Bone marrow (tissue), 2 donors: ENCODE measurements around the gene DNER.
A peak's percentile ranks its signal among the peaks of the same experiment; 100 is the strongest.
"Not testable (repeated sequence)": the region's sequence is repeated elsewhere in the genome, so short reads cannot be mapped to it uniquely, and the experiment has no call there.

ENCODE experiments used
- DNase-seq, 2 donors: peaks; one replicate each; lab custom pipeline; 2025; lab: John Stamatoyannopoulos, UW

Gene DNER

GRCh38 chr2:229715895-229716507 is 1.6 kb upstream of the DNER start:
- peak in 1 of 2 donors; percentile 15 for DNase-seq

GRCh38 chr2:229714736-229715541 is 584 bp upstream of the DNER start:
- DNase-seq, result peak in 1 of 2 donors; percentile 13

DNA sequence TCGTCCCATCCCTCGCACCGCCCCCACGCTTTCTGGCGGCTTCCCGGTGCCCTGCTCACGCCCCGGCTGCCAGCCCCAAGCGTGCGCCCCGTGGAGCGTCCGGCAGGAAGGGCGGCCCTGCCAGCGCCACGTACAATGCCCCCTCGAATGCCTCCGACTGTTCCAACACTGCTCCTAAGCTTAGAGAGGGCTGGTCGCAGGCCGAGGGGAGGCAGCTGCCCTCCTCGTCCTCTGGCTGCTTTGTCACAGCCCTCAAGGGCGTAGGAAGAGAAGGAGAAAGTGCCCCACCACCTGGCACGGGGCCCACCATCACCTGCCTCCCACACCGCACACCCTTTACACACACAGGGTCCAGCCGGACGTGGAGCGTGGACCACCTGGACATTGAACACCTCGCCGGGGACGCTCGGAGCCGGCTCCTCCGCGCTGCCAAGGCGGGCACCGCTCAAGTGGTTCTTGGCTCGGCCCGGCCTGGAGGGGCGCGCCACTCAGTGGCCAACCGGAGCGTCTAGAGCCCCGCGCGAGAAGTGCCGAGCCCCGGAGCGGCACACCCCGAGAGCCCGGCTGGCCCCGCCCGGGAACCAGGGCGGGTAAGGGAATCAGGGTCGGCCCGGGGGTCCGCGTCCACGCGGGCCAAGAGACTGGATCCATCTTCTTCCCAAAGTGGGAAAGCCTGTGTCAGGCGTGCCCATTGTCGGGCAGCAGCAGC is 830 bp downstream of the DNER start:
- DNase-seq, result no peak

GRCh38 chr2:229712136-229712535 is 2.2 kb downstream of the DNER start:
- no peak for DNase-seq

GRCh38 chr2:229708335-229708734 is 6.0 kb downstream of the DNER start:
- no peak for DNase-seq

- DNase-seq, result no peak
Observed at GRCh38 chr2:229703909-229704630, 10.3 kb downstream of the DNER start.

DNA sequence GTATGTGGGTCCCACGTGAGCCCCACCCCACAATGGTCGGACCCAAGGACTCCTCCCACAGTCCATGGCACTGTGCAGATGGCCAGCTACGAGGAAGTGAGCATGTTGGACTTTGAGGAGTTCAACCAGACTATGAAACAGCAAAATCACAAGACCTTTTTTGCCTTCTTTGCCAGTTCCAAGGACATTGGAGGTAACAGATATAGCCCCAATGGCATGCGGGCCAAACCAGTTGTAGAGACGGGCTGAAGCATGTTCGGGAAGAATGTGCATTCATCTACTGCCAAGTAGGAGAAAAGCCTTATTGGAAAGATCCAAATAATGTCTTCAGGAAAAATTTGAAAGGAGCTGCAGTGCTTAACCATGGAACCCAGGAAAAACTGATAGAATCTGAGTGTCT is 12.6 kb downstream of the DNER start:
- no peak for DNase-seq

DNA sequence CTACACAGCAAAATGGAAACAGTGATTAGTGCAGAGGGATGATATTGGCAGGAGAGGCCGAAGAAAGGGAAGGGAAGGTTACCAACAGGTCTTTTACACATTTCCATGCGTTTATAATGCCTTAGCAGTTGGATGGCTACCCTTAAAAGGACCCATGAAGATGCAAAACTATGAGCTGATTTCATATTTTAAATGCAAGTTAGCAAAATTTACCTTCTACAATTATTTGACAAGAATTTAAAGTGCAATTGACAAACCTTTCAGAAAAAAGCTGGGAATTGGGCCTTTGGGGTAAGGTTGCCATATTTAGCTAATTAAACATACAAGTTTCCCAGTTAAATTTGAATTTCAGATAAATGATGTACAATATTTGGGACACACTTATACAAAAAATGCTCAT is 13.3 kb downstream of the DNER start:
- DNase-seq, result no peak

- DNase-seq, result no peak
Observed at GRCh38 chr2:229695961-229696360, 18.4 kb downstream of the DNER start.

- not testable (repeated sequence) for DNase-seq
Observed at GRCh38 chr2:229693845-229694244, 20.5 kb downstream of the DNER start.

DNA sequence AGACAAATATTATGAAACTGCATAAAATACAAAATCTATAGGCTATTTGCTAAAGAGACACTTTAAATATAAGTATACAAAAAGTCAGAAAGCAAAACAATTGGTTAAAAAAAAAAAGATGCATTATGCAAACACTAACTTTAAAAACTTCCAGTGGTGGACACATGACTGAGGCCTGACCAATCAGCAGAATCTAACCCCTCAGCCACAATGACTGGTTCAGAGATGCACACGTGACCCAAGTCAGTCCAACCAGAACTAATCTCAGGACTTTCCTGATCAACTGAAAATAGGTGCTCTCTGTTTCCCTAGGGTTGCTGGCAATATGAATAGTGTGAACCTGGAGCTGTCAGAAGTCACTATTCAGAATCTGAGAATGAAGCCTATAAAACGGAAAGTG is 22.7 kb downstream of the DNER start:
- DNase-seq, result no peak

DNA sequence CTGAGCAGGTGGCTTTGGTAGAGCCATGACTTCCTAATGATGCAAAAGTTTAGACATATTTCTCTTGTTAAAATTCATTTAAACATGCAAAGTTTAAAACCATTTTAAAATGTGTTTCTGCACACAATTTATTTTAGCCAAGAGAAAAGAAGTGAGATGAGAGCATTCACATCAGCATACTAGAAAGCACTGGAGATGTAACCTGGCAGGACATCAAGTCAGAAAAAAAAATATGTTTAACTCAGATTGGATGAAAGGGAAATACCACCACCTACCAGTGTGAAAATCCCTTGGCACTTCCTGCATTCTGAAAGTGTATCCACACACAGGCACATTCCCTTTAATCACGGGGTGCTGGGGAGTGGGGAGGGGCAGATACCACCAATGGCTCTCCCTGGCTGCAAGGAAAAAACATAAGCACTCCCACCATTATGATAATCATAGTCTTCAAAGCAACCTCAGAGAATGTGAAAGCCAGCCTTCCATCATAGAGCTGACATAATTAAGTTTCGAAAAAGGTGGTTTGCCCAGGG is 25.0 kb downstream of the DNER start:
- DNase-seq, result no peak

DNA sequence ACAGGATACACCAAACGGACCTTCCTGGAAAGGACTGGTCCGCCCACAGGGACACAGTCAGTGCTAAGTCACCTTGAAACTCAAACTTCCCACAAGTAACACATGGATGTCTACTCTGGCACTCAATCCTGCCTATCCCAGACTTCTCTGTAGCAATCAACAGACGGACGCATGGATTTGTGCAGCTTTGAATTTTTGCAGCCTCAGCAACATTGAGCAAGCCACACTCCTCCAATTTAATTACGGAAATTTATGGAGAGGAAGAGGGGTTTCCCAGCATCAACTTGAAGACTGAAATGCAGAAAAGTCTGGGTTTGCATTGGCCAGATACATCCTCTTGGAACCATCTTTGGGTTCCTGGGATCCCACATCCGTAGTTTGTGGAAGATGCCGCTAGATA is 26.2 kb downstream of the DNER start:
- no peak for DNase-seq

DNA sequence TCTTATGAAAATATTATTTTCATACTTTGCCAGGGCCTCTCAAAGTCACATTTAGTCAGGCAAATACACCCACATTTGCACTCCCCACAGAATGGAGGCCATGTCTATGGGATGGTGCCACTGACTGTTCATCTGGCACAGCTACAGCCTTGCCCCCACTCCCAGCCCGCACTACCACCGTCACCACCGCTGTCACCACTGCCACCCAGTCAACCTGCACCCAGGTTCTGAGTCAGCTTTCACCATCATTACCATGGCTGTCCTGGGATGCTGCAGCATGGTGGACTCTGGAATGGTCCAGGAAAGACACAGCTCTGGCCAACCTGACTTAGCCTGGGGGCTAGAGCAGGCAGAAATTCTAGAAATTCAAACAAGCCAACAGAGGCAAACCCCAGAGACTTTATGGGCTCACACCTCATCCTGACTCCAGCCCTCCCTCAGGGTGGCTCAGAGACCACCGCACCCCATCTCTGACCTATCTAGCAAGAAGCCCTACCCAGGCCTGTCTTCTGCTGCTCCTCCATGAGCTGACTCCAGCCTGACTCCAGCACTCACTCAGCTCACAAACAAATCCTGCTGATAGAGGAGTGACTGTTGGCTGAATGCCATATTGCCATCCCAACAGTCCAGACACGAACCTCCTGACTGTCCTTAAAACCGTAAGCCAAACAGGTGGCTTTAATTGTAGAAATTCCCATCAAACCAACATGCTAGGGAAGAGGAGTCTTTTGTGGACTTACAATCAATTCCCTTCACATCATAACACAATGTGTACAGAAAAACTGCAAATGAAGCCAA is 28.0 kb downstream of the DNER start:
- DNase-seq, result no peak

GRCh38 chr2:229684942-229685562 is 29.3 kb downstream of the DNER start:
- no peak for DNase-seq

- DNase-seq, result no peak
Observed at GRCh38 chr2:229679393-229680125, 34.8 kb downstream of the DNER start.

GRCh38 chr2:229675569-229675968 is 38.8 kb downstream of the DNER start:
- DNase-seq, result no peak

DNA sequence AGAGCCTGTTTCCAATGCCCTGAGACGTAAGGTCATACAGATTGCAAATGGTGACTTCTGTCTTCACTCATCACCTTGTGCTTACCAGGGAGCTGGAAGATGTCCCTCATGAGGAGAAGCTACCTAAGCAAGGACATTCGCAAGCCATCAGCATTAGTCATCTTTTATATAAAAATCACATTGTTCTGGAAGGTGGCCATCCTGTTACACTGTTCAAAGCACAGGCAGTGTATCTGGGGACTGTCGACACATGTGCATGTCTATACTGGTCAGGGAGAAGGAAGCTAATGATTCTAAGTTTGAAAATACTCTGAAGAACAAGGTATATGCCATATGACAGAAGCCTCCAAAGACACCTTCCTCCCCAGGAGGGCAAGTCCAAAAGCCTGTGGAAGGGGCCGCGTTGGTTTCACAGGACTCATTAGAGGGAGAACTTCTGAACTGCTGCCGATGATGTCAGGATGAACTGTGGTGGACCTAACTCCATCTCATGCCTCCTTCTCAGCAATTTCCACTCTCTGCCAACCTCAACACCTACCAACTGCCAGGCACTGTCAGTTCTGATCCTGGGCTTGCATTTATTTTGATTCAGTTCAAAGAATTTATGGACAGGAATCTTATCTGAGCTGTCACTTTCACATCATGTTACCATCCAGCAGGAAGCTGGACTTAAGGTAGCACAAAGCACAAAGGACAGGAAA is 39.4 kb downstream of the DNER start:
- DNase-seq, result no peak

DNA sequence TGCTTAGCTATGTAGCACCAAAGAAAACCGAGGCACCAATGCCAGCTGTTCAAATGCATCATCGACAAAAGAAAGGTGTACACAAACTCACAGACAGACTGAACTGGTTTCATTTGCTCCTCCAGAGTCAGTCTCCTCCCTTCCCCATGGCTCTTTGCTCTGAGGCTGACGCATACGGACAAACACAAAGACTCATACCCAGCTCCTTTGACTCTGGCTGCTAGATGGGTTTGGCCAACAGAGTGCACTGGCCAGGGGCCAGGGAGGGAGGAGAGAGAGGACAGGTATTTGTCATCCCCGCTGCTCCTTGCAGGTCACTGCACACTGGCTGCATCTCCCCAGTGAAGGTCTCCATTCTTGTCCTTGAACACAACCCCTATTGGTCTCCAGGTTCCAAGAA is 40.7 kb downstream of the DNER start:
- no peak for DNase-seq

- DNase-seq, result no peak
Observed at GRCh38 chr2:229672021-229672420, 42.3 kb downstream of the DNER start.
